GM21737 (cell line): ENCODE measurements around the gene VLDLR.

Experiments used
- ATAC-seq: cut with Tn5 transposase; IDR thresholded peaks from one replicate; pipeline ENCODE4 v1.9.1; 2021; ENCODE audit warnings: mild to moderate bottlenecking, moderate library complexity; ENCODE audit not compliant: unreplicated experiment

The VLDLR gene

DNA sequence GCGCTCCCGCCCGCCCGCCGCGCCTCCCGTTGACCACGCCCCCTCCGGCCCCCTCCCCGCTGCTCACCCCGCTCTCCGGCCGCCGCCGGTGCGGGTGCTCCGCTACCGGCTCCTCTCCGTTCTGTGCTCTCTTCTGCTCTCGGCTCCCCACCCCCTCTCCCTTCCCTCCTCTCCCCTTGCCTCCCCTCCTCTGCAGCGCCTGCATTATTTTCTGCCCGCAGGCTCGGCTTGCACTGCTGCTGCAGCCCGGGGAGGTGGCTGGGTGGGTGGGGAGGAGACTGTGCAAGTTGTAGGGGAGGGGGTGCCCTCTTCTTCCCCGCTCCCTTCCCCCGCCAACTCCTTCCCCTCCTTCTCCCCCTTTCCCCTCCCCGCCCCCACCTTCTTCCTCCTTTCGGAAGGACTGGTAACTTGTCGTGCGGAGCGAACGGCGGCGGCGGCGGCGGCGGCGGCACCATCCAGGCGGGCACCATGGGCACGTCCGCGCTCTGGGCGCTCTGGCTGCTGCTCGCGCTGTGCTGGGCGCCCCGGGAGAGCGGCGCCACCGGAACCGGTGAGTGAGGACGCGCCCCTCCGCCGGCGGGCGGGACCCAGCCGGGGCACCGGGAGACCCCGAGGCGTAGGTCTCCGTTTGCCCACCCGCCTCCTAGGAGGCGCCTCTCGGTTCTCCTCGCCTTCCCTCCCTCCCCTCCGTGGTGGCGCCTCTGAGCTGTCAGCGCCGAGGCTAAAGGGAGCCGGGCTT lies at the start of gene VLDLR:
VLDLR (plus strand) TSS at position 66 of the 739 bp plus-strand sequence; CDS start at position 469, 403 bp downstream.
- ATAC-seq = peak; percentile 42

DNA sequence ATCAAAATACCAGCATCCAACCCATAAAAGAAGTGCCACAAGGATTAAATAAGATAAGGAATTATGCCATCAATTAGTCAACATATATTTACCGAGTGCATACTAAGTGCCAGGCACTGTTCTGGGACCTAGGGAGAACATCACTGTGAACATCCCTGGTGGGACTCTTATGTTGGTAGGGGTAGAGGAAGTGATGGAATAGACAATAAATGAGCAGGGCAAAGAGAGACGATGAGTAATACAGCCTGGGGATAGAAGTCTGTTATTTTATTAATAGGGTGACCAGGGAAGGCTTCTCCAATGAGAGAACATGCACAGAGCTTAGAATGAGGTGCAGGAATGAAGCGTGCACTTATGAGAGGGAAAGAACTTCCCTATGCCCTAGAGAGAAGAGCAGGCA lies 47.4 kb upstream of the VLDLR start:
- ATAC-seq = no peak

DNA sequence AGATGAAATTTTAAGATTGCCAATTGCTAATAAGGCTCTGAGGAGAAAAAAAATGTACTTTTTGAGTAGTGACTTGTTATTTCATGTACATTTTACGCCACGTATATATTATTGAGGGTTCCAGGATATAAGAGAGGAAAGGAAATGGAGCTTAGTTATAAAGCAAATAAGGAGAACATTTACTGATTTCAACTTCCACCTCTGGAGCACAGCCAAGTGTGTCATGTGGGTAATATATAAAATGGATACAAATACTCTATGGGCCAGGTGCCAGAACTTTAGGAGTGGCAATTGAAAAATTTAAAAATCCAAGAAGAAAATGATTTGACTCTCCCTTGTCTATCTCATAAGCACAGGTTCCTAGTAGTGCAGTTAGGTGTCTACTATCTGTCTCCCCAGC lies 45.0 kb upstream of the VLDLR start:
- ATAC-seq = no peak

DNA sequence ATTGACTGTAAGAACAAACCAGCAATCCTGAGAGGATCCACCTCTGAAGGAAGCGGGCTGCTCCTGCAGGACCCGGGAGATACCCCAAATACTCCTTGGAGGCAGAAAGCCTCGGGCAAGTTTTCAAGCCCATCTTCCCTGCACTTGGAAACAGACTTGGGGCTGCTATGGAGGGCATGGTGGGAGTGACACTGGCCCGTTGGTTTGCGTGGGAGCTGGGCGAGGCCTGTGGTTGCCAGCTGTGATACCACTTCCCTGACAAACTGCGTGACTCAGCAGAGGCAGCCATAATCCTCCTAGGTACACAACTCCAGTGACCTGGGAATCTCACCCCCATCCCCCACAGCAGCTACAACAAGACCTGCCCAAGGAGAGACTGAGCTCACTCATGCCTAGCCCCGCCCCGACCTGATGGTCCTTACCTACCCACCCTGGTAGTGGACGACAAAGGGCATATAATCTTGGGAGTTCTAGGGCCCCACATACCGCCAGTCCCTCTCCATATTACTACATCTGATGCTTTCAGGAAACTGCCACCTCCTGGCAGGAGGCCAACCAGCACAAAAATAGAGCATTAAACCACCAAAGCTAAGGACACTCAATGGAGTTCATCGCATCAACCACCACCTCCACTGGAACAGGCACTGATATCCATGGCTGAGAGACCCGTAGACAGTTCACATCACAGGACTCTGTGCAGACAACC lies 38.1 kb upstream of the VLDLR start:
- ATAC-seq = no peak

DNA sequence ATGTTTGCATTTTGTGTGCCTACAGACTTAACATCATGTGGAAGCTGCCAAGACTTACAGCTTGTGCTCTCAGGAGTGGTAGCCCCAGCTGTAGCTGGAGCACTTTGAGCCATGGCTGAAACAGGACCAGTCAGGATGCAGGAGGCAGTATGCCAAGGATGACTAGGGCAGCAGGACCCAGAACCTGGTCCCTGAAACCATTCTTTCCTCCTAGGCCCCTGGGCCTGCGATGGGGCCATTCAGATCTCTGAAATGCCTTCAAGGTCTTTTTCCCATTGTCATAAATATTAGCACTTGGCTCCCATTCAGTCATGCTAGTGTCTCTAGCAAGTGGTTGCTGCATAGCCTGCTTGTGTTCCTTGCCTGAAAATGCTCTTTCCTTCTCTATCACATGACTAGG lies 29.6 kb upstream of the VLDLR start:
- ATAC-seq = no peak

DNA sequence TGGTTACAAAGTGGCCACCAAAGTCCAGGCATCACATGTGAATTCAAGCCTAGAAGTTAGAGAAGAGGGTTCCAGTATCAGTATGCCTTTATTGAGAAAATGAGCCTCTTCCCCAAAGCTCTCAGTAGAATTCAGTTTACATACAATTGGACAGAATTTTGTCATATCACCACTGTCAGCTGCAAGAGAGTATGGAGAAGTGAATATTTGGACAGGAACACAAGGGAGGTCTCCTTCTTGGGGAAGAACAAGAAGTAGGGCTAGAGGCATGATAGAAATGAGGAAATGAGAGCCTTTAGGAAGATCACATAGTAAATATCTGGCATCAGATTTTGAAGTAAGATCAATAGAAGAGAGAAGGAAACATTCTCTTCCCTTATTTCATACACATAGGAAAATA lies 27.8 kb upstream of the VLDLR start:
- no peak for ATAC-seq

DNA sequence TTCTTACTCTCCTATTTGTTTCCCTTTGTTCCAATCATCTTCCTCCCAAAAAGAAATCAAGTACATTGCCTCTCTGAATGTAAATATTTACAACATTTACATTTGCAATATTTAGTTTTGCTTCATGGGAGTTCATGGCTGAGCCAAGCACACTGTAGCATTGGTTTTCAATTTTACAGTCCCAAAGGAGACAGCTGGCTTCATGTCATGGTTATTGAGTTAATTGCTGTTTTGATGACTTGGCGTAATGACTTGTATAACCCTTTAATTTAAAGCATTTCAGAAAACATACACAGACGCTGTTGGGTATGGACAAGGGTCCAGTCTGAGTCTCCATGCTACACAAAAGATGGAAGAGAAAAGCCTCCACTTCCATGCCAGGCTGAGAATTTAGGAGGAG lies 25.6 kb upstream of the VLDLR start:
- ATAC-seq = no peak

DNA sequence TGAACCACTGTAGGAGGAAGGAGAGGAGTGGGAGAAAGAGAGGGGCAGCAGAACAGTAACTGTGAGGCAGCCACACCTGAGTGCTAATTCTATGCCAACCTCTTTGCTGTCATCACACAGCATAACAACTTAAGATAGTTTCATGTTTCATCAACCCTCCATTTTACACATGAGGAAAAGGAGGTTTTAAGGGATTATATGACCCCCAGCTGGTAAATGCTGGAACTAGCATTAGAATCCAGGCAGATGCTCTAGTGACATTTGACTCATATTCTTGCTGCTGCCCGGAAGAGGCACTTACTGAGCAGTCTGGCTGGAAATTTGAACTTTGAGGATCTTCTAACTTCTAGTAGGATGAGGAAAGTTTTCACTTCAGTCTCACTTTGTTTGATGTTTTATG lies 24.1 kb upstream of the VLDLR start:
- ATAC-seq = no peak

DNA sequence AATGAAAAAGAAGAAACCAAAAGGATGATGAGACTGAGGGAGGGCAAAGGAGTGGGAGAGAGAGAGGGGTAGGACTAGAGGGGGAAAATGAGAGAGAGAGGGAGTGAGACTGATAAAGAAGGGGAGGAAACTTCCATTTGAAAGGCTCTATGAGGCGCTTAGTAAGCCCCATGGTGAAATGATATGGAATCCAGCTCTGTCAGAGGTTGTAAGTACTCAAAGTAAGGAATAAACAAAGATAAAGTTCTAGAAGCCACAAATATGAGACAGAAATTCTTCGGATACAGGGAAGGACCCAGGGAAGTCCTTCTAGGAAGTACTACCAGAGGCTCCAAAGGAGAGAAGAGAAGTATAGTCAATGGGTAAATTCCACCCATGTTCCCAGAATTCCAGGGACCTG lies 21.7 kb upstream of the VLDLR start:
- ATAC-seq = no peak

DNA sequence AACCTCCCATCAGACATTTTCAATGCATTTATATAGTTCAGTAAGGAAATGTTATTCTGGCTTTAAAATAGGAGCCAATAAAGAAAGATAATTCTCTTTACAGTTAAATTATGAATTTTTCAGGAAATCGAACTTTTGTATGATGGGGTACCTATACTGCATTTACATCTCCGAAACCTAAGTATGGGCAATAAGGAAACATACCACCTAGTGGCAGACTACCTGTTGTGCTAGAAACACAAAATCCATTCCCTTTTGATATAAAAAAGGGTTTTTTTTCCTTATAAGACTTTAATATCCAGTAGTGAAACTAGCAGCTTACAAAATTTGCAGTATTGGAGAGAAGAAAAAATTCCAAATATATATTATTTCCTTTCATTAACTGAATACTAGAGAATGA lies 21.3 kb upstream of the VLDLR start:
- ATAC-seq = no peak

DNA sequence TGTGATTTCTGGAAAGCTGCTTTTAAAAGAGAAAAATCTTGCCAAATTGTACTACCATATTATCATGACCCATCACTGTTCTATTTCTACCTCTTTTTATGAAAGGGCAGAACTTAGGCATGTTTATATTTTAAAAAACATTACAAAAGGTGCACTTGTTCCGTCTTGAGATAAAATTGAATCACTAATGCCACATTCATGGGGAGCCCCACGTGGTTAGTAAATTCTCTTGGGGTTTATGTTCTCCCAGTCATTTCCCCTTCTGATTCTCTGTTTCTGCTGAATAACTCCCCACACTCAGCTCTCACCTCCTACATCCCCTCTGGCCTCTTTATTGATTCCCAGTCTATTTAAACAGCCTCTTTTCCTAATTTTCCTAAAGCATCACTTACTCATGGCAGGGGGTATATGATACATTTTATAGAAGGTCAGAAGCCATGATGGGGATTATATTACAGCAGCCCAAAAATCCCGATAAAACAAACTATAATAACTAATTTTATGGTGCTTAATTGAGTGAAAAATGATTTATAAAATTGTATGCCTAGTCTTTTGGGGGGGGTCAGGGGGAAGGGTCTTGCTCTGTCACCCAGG lies 19.7 kb upstream of the VLDLR start:
- no peak for ATAC-seq

DNA sequence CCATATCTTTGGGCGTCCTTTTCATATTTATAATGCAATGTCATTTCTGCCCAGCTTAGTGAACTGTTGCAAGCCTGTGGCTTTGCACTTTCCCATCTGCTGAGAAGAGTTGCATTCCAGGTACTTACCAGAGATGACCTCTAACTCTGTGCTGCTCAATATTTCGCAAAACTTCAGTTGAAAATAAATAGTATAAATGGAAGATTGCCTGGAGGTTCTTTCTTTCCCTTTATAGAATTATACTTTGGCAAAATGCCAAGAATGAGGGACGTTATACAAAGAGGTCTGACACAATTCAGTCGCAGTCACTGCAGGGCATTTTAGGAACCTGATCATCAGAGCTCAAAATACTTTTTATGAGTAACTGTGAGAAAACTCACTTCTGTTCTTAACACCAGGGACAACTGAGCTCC lies 18.9 kb upstream of the VLDLR start:
- ATAC-seq = peak; percentile 60

DNA sequence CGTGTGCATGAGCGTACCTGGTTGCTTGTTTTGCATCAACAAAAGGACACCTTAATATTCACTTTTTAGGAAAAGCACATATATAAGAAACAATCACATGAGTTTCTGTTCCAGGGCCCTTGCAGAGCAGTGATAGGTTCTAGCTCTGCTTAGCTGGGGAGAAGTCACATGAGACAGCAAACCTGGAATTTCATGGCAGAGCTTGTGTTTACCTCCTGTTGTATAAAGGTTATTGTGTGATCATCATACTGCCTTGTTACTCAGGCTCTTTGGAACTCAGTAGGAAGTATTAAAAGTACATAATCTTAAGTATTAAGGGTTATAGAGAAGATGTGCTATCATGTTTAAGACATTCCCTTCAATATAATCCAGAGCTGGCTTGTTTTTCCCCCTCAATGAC lies 18.0 kb upstream of the VLDLR start:
- no peak for ATAC-seq

DNA sequence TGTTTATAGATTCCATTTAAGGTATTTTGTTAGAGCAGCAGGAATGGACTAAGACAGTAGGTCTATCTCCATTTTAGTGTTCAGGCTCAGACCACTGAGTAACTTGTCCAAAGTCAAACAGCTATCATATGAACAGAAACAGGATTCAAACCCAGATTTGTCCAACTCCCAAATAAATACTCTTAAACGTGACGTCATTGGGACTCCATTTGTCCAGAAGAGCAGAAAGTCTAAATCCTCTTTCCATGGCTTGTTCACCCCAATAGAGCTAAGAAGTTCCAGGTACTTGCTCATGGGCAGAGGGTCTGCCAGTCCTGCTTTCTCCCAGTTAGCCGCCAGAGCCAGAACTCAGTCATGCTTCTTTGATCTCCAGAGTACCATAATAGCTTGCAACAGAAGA lies 16.3 kb upstream of the VLDLR start:
- ATAC-seq = no peak

DNA sequence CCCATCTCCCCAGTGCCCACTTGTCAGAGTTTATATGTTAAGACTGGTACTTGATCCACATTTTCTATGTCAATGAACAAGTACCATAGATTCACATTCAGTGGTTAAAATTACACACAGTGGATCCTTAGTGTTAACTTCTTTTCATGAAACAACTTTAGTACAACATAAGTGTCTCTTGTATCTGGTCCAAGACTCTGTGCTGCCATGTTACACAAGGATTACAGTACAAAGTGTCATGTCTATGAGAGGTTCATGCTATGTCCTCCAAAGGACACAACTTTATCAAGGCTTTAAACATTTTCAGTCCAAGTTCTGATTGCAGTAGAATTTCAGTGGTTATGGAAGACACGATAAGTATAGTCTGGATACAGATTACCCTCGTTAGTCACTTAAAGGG lies 13.3 kb upstream of the VLDLR start:
- ATAC-seq = no peak

DNA sequence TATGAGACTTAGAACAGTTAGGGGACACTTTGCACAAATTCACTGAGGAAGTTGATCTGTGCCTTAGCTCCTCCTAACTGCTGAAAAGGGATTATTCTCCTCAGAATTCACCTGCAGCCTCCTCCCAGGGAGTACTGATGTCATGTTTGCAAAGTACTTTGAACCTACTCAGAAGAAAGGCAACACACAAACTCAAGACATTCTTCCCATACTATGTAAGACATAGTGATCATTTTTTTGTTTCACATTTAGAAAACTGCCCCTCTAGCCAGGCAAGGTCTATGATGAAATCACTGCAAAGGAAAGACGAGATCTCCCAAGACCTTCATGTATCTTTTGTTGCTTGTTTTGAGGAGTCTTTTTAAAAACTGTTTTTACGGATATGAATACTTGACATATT lies 10.6 kb upstream of the VLDLR start:
- no peak for ATAC-seq

DNA sequence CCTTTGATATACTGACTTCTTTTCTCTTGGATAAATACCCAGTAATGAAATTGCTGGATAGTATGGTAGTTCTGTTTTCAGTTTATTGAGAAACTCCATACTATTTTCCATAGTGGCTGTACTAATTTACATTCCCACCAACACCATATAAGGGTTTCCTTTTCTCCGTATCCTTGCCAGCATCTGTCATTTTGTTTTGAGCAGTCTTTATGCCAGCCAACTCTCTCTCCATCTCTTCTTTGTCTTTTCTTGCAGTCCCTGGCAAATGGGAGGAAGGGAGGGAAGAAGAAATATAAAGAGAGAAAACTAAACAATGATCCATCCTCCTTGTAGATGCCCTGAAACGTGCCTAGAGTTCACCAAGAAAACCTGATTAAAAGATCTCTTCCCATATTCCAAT lies 9.6 kb upstream of the VLDLR start:
- no peak for ATAC-seq

DNA sequence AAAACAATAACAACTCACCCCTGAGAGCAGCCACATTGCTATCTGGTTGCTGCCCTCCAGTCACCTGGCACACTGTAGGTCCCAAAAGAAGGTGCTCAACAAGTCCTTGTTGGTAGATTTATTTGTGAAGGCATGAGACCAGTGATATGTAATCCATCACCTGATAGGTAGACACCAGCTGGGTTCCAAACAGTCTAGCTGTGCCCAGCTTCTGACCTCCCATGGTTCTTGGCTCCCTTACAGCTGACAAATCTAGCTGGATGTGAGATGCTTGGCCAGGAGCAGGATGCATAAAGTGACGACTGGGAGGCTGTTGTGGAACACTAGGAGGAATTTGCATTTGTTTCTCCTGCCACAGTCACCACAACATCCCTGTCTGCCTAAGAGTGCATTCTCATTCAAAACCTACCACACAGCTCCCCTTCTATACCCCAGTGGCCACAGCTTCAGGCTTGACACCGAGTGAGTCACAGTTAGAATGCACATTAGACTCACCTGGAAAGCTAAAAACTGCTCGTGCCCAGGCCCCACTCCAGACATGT lies 7.8 kb upstream of the VLDLR start:
- no peak for ATAC-seq

DNA sequence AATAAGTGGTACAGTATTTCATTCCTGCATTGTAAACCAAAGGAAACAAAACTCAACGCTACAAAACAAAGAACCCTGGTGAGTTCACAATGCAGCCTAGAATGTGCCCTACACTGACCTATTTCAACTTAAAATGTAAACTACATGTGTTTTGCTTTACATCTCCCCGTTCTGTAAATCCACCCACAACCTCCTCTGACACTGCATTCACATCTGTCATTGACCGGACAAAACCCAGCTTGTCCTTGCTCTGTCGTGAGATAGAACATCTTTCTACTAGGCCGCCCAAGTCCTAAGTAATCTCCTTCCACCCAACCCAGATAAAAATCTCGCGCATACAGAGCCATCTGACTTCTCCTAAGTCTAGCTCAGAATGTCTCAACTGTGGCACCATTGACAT lies 6.1 kb upstream of the VLDLR start:
- ATAC-seq = no peak

DNA sequence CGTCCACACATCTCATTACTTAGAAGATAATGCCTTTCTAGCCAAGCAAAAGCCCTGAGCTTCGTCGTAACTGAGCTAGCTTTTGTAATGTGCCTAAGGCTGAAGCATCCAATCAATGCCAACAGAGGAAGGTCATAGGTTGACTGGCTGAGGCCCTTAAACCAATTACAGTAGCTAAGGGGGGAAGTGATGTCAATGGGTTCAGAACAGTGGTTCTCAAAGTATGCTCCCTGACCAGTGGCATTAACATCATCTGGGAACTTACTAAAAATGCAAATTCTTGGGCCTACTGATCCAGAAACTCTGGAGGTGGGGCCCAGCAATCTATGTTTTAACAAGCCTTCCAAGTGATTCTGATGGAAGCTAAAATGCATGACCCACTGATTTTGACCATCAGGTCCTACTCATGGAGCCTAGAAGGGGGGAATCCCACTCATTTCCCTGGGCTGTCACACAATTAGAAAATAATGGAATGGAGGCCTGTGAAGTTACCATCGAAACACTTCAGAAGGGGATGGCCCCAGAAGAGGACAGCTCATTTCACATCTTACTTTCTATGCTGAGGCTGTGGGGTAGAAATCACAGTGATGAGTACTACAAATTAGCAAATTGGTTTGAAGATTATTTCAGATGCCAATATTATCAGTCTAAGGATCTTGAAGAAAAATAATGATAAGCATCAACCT lies 4.8 kb upstream of the VLDLR start:
- ATAC-seq = no peak

DNA sequence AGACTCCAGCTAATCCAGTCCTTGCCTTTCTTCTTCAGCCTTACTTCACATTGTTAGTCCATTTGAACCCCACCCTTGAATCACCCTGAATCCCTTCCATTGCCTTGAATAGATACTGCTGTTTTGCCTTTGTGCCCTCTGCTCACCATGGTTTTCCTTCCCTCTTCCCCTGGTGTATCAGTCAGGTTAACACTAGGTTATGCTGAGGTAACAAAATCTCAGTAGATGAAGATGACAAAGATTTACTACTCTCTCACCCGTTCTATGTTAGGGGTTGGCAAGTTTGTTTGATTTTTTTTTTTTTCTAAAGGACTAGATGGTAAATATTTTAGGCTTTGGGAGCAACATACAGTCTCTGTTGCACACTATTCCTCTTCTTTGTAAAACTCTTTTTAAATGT lies 3.3 kb upstream of the VLDLR start:
- ATAC-seq = no peak
